Keratinocyte (primary cell): ENCODE data around the gene OXSR1. TPM values are rescaled to one million over a fixed set of nuclear protein-coding genes. Genes with fewer than 3 reads are reported as not detected.

ENCODE experiments used
- DNase-seq: peaks from one replicate; pipeline ENCODE4 v3.0.0-alpha.2; 2011; ENCODE audit warnings: low read depth, missing footprints, low spot score
- FAIRE-seq: peaks from 2 replicates; lab custom pipeline; 2011; peaks lifted over from hg19 to GRCh38; lab: Jason Lieb, UNC
- H2AFZ ChIP-seq: 2 replicates; pipeline ENCODE4 v1.6.0; 2012; ENCODE audit warnings: low read length, control low read depth, inconsistent platforms; ENCODE audit not compliant: control insufficient read depth
- H3K27ac ChIP-seq: 2 replicates; pipeline ENCODE4 v1.5.1; 2011; ENCODE audit warnings: low read length; ENCODE audit not compliant: control insufficient read depth, insufficient read depth
- H3K27me3 ChIP-seq: 3 replicates; pipeline ENCODE4 v1.6.0; 2011; ENCODE audit warnings: low read length; ENCODE audit not compliant: control insufficient read depth, insufficient read depth; ENCODE audit errors: extremely low read depth
- H3K36me3 ChIP-seq, 2 experiments: 2 replicates in 1 of 2; 3 replicates in 1 of 2; pipeline ENCODE4 v1.5.1; 2011; ENCODE audit warnings: low read length in 2 of 2, mild to moderate bottlenecking in 1 of 2; ENCODE audit not compliant: control insufficient read depth in 2 of 2, insufficient read depth in 2 of 2; ENCODE audit errors: extremely low read depth in 1 of 2
- H3K4me1 ChIP-seq: 3 replicates; pipeline ENCODE4 v1.5.1; 2011; ENCODE audit warnings: low read length; ENCODE audit not compliant: control insufficient read depth, insufficient read depth; ENCODE audit errors: extremely low read depth
- H3K4me2 ChIP-seq: 3 replicates; pipeline ENCODE4 v1.6.0; 2011; ENCODE audit warnings: low read depth, low read length; ENCODE audit not compliant: control insufficient read depth, insufficient read depth; ENCODE audit errors: extremely low read depth
- H3K4me3 ChIP-seq, 3 experiments: fragments of 200-600 bp in 1 of 3; sonication (generic) in 1 of 3; 2 replicates in 2 of 3; 3 replicates in 1 of 3; pipeline ENCODE4 v1.5.1; 2011 to 2016; ENCODE audit warnings: low read length in 3 of 3, mild to moderate bottlenecking in 3 of 3, control low read depth in 2 of 3, inconsistent platforms in 1 of 3, low read depth in 1 of 3, mixed read lengths in 1 of 3, mixed run types in 1 of 3, moderate library complexity in 1 of 3; ENCODE audit not compliant: control insufficient read depth in 2 of 3, insufficient read depth in 2 of 3; ENCODE audit errors: extremely low read depth in 1 of 3
- H3K79me2 ChIP-seq: 2 replicates; pipeline ENCODE4 v1.6.0; 2012; ENCODE audit warnings: low read length; ENCODE audit not compliant: control insufficient read depth, insufficient read depth
- H3K9ac ChIP-seq: 3 replicates; pipeline ENCODE4 v1.6.0; 2011; ENCODE audit warnings: low read length; ENCODE audit not compliant: control insufficient read depth, insufficient read depth; ENCODE audit errors: extremely low read depth
- H3K9me1 ChIP-seq: 3 replicates; pipeline ENCODE4 v1.6.0; 2011; ENCODE audit warnings: low read length; ENCODE audit not compliant: control insufficient read depth, insufficient read depth; ENCODE audit errors: extremely low read depth
- H3K9me3 ChIP-seq: 2 replicates; pipeline ENCODE4 v1.5.1; 2012; ENCODE audit warnings: low read depth, low read length; ENCODE audit not compliant: control insufficient read depth
- H4K20me1 ChIP-seq: 3 replicates; pipeline ENCODE4 v1.6.0; 2011; ENCODE audit warnings: low read length; ENCODE audit not compliant: control insufficient read depth, insufficient read depth; ENCODE audit errors: extremely low read depth
- CTCF ChIP-seq, 3 experiments: IDR thresholded peaks in 1 of 3; conservative IDR thresholded peaks in 1 of 3; optimal IDR thresholded peaks in 1 of 3; 2 replicates in 2 of 3; 3 replicates in 1 of 3; pipeline versions ENCODE3 to v1.5.1; 2011; ENCODE audit warnings: low read length in 3 of 3, mild to moderate bottlenecking in 3 of 3, moderate library complexity in 2 of 3, control low read depth in 1 of 3, inconsistent platforms in 1 of 3; ENCODE audit not compliant: insufficient read depth in 2 of 3; ENCODE audit errors: extremely low read depth in 1 of 3
- EZH2 ChIP-seq: IDR thresholded peaks from one replicate; pipeline ENCODE4 v1.6.1; 2012; ENCODE audit warnings: inconsistent platforms, mild to moderate bottlenecking, low read length, moderate library complexity
- dilution Hi-C: fragments of 300-500 bp; cut with MboI; formaldehyde crosslinking; loops from one replicate; pipeline ENCODE4 v1.7.0; 2020; ENCODE audit warnings: low sequenced_read_pairs; ENCODE audit not compliant: extremely low pct_ligation_motif_present
- polyA plus RNA-seq, 5 experiments: library from polyadenylated mRNA; depleted of rRNA in 3 of 5; stranded (reverse) in 3 of 5; stranded (forward) in 1 of 5; unstranded in 1 of 5; fragments of >200 nt; gene quantifications; 1 replicate in 1 of 5; 2 replicates in 3 of 5; 3 replicates in 1 of 5; pipeline versions ENCODE4 v1.2.1 to v1.2.3, GENCODE V29; 2011 to 2012; ENCODE audit warnings: missing spikeins in 2 of 5, low read depth in 1 of 5, low replicate concordance in 1 of 5

OXSR1 gene
- polyA plus RNA-seq, 1 donor (not counting 4 experiments of a cell fraction or from before 2014, with no cell fraction given), result 77.0 TPM

DNA sequence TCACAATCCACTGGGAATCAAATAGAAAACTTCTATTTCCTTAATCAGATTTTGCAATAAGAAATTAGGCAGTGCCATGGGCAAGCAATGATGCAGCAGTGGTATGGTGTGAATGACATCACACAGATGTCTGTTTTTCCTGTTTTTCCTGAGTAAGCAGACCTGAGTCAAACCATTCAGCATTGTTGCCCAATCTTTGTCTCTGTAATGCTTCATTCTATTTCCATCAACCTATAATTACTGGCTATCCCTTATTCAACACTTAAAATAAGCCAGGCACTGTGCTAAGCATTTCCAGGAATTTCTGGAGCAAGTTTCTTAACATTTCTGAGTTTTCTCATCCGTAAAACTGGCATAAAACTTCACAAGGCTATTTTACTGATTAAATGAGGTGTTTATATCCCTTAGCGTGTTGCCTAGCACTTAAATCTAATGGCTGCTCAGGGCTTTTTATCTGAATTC, 11.3 kb upstream of the OXSR1 start:
- H3K4me2 ChIP-seq, result peak overlapping the region; percentile 68
- H3K4me1 ChIP-seq, result peaks cover 64% of the 10 kb centered on the region
- H3K9me3 ChIP-seq, result no peaks in the 10 kb centered on the region
- no peaks in the 10 kb centered on the region for H3K9me1 ChIP-seq
- no peak overlapping the region for H2AFZ ChIP-seq
- TF ChIP-seq EZH2, result no peak
- TF ChIP-seq CTCF (optimal IDR thresholded peaks at IDR 0.05 in 1 of 3, IDR thresholded peaks at IDR 0.05 in 1 of 3, conservative IDR thresholded peaks at IDR 0.05 in 1 of 3; ENCODE audit: extremely low read depth in 1 of 3, insufficient read depth in 2 of 3, low read length in 3 of 3), result no peak
- H3K79me2 ChIP-seq, result no peaks in the 10 kb centered on the region
- FAIRE-seq, result peak; percentile 88
- H3K4me3 ChIP-seq, result peak overlapping the region in 1 of 3 experiments; percentile 22
- H4K20me1 ChIP-seq, result no peaks in the 10 kb centered on the region
- no peaks in the 10 kb centered on the region for H3K36me3 ChIP-seq
- no peaks in the 10 kb centered on the region for H3K27me3 ChIP-seq
- H3K9ac ChIP-seq, result peak overlapping the region; percentile 52
- H3K27ac ChIP-seq, result peak overlapping the region; percentile 89
- no peak for DNase-seq
- dilution Hi-C loops, result no loop called here

GRCh38 chr3:38154625-38155255, 10.6 kb upstream of the OXSR1 start:
- no peaks in the 10 kb centered on the region for H3K27me3 ChIP-seq
- no peaks in the 10 kb centered on the region for H3K79me2 ChIP-seq
- peak; percentile 79 for FAIRE-seq
- peak overlapping the region; percentile 52 for H3K9ac ChIP-seq
- peak overlapping the region in 1 of 3 experiments; percentile 9 for H3K4me3 ChIP-seq
- H3K9me1 ChIP-seq, result no peaks in the 10 kb centered on the region
- H3K9me3 ChIP-seq, result no peaks in the 10 kb centered on the region
- H3K27ac ChIP-seq, result peak overlapping the region; percentile 89
- peaks cover 64% of the 10 kb centered on the region for H3K4me1 ChIP-seq
- DNase-seq, result peak; percentile 89
- peak overlapping the region; percentile 68 for H3K4me2 ChIP-seq
- dilution Hi-C loops, result no loop called here
- H2AFZ ChIP-seq, result no peak overlapping the region
- H3K36me3 ChIP-seq, result no peaks in the 10 kb centered on the region
- no peak for TF ChIP-seq CTCF (optimal IDR thresholded peaks at IDR 0.05 in 1 of 3, IDR thresholded peaks at IDR 0.05 in 1 of 3, conservative IDR thresholded peaks at IDR 0.05 in 1 of 3; ENCODE audit: extremely low read depth in 1 of 3, insufficient read depth in 2 of 3, low read length in 3 of 3)
- TF ChIP-seq EZH2, result no peak
- H4K20me1 ChIP-seq, result no peaks in the 10 kb centered on the region
